ENCODE data around the gene WWOX.

Gene WWOX

DNA sequence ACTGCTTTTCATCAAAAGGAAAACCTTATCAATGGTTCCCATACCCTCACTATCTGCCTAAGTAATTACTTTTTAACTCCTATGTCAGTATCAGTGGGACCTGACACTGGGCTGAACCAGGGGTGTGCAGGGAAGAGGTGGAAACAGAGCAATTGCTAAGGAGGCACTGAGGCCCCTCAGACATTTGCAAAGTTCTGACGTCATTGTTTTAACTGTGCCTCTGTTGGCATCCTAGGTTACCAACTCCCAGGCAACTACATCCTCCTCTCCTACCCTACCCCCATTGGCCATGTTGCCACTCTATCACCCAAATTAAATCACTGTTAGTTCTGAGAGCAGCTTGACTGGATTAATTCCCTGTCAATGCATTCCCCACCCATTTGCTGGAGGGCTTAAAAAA is 8.0 kb upstream of the WWOX start:
- peaks cover 17% of the 10 kb centered on the region for H3K27me3 ChIP-seq (replicated peaks; ENCODE audit: control insufficient read depth, insufficient read depth, low read length)
- peaks cover 3% of the 10 kb centered on the region for H3K9me3 ChIP-seq (ENCODE audit: control insufficient read depth, low read length)
- no peak for DNase-seq (ENCODE audit: low read depth)
- H3K4me3 ChIP-seq (ENCODE audit: low read length), result no peak overlapping the region
- no peaks in the 10 kb centered on the region for H3K4me1 ChIP-seq (ENCODE audit: control insufficient read depth, insufficient read depth, low read length)
- H3K9ac ChIP-seq (ENCODE audit: low read length), result no peak overlapping the region
- H3K36me3 ChIP-seq (ENCODE audit: control insufficient read depth, insufficient read depth, low read length, severe bottlenecking), result no peaks in the 10 kb centered on the region

DNA sequence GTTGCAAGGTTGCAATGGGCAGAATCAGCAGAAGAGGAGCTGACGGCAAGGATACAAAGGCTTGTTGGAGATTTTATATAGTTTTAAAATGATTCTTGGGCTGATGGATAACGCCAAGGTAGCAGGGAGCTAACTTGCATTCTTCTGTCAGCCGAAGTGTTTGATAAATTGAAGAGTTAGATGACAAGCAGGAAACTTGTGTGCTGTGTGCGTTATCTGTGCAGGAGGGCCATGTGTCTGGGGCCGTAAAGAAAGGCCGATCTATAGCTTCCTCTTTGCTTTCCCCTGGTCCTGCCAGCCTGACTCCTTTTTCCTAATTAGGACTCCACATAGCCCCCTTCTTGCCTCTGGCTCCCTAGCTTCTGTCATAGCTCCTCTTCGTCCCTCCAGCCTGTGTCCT is 6.7 kb upstream of the WWOX start:
- Histone ChIP-seq H3K4me1 (ENCODE audit: control insufficient read depth, insufficient read depth, low read length) (no peaks in the 10 kb centered on the region), H3K9me3 (ENCODE audit: control insufficient read depth, low read length) (peaks cover 3% of the 10 kb centered on the region), H3K27me3 (replicated peaks; ENCODE audit: control insufficient read depth, insufficient read depth, low read length) (peaks cover 17% of the 10 kb centered on the region), H3K4me3 (ENCODE audit: low read length) (no peak overlapping the region), H3K9ac (ENCODE audit: low read length) (no peak overlapping the region), H3K36me3 (ENCODE audit: control insufficient read depth, insufficient read depth, low read length, severe bottlenecking) (no peaks in the 10 kb centered on the region)
- DNase-seq (ENCODE audit: low read depth), result no peak

GRCh38 chr16:78094166-78094565 is 5.3 kb upstream of the WWOX start:
- peaks cover 3% of the 10 kb centered on the region for H3K9me3 ChIP-seq (ENCODE audit: control insufficient read depth, low read length)
- no peaks in the 10 kb centered on the region for H3K4me1 ChIP-seq (ENCODE audit: control insufficient read depth, insufficient read depth, low read length)
- peaks cover 17% of the 10 kb centered on the region for H3K27me3 ChIP-seq (replicated peaks; ENCODE audit: control insufficient read depth, insufficient read depth, low read length)
- DNase-seq (ENCODE audit: low read depth), result peak; percentile 5
- H3K36me3 ChIP-seq (ENCODE audit: control insufficient read depth, insufficient read depth, low read length, severe bottlenecking), result no peaks in the 10 kb centered on the region
- H3K9ac ChIP-seq (ENCODE audit: low read length), result no peak overlapping the region
- no peak overlapping the region for H3K4me3 ChIP-seq (ENCODE audit: low read length)

- H3K4me1 ChIP-seq (ENCODE audit: control insufficient read depth, insufficient read depth, low read length), result no peaks in the 10 kb centered on the region
- H3K27me3 ChIP-seq (replicated peaks; ENCODE audit: control insufficient read depth, insufficient read depth, low read length), result peaks cover 17% of the 10 kb centered on the region
- DNase-seq (ENCODE audit: low read depth), result no peak
- no peaks in the 10 kb centered on the region for H3K36me3 ChIP-seq (ENCODE audit: control insufficient read depth, insufficient read depth, low read length, severe bottlenecking)
- H3K9ac ChIP-seq (ENCODE audit: low read length), result no peak overlapping the region
- H3K9me3 ChIP-seq (ENCODE audit: control insufficient read depth, low read length), result peaks cover 3% of the 10 kb centered on the region
- H3K4me3 ChIP-seq (ENCODE audit: low read length), result no peak overlapping the region
These were observed 4.5 kb upstream of the WWOX start for GRCh38 chr16:78094998-78095397.

GRCh38 chr16:78096386-78096785 is 3.1 kb upstream of the WWOX start:
- H3K4me1 ChIP-seq (ENCODE audit: control insufficient read depth, insufficient read depth, low read length), result peaks cover 4% of the 10 kb centered on the region
- peaks cover 3% of the 10 kb centered on the region for H3K9me3 ChIP-seq (ENCODE audit: control insufficient read depth, low read length)
- H3K27me3 ChIP-seq (replicated peaks; ENCODE audit: control insufficient read depth, insufficient read depth, low read length), result peaks cover 17% of the 10 kb centered on the region
- no peaks in the 10 kb centered on the region for H3K36me3 ChIP-seq (ENCODE audit: control insufficient read depth, insufficient read depth, low read length, severe bottlenecking)
- no peak overlapping the region for H3K4me3 ChIP-seq (ENCODE audit: low read length)
- H3K9ac ChIP-seq (ENCODE audit: low read length), result no peak overlapping the region
- no peak for DNase-seq (ENCODE audit: low read depth)

- H3K4me1 ChIP-seq (ENCODE audit: control insufficient read depth, insufficient read depth, low read length), result peaks cover 4% of the 10 kb centered on the region
- no peak overlapping the region for H3K4me3 ChIP-seq (ENCODE audit: low read length)
- H3K27me3 ChIP-seq (replicated peaks; ENCODE audit: control insufficient read depth, insufficient read depth, low read length), result peaks cover 13% of the 10 kb centered on the region
- no peaks in the 10 kb centered on the region for H3K36me3 ChIP-seq (ENCODE audit: control insufficient read depth, insufficient read depth, low read length, severe bottlenecking)
- H3K9ac ChIP-seq (ENCODE audit: low read length), result no peak overlapping the region
- H3K9me3 ChIP-seq (ENCODE audit: control insufficient read depth, low read length), result peaks cover 3% of the 10 kb centered on the region
- DNase-seq (ENCODE audit: low read depth), result no peak
These were observed 1.9 kb upstream of the WWOX start for GRCh38 chr16:78097548-78097947.

GRCh38 chr16:78098087-78098486 is 1.4 kb upstream of the WWOX start:
- H3K36me3 ChIP-seq (ENCODE audit: control insufficient read depth, insufficient read depth, low read length, severe bottlenecking), result no peaks in the 10 kb centered on the region
- peaks cover 9% of the 10 kb centered on the region for H3K27me3 ChIP-seq (replicated peaks; ENCODE audit: control insufficient read depth, insufficient read depth, low read length)
- H3K4me3 ChIP-seq (ENCODE audit: low read length), result no peak overlapping the region
- H3K9ac ChIP-seq (ENCODE audit: low read length), result no peak overlapping the region
- peaks cover 3% of the 10 kb centered on the region for H3K9me3 ChIP-seq (ENCODE audit: control insufficient read depth, low read length)
- peaks cover 4% of the 10 kb centered on the region for H3K4me1 ChIP-seq (ENCODE audit: control insufficient read depth, insufficient read depth, low read length)
- no peak for DNase-seq (ENCODE audit: low read depth)

DNA sequence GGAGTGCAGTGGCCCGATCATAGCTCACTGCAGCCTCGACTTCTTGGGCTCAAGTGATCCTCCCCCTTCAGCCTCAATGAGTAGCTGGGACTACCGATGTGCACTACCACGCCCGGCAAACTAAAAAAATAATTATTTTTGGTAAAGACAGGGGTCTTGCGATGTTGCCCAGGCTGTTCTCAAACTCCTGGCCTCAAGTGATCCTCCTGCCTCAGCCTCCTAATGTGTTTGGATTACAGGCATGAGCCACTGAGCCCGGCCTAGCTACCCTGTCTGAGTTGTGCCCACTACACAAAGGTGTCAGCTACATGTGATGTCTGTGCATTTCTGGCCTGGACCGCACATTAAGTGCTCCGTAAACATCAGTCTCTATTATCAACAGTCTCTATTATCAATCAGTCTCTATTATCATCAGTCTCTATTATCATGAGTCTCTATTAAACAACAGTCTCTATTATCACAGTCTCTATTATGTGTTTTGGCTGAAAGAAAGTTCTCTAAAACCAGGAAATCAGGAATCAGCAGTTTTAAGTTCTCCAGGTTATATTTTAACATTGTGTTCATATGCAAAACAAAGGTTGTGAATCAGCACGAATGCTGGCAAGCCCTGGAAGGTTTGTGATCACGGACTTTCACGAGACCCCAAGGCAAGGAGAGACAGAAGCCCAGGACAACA is 721 bp upstream of the WWOX start:
- Histone ChIP-seq H3K9ac (ENCODE audit: low read length) (peak overlapping the region; percentile 94), H3K4me3 (ENCODE audit: low read length) (peak overlapping the region; percentile 98), H3K4me1 (ENCODE audit: control insufficient read depth, insufficient read depth, low read length) (peaks cover 4% of the 10 kb centered on the region), H3K27me3 (replicated peaks; ENCODE audit: control insufficient read depth, insufficient read depth, low read length) (peaks cover 2% of the 10 kb centered on the region), H3K9me3 (ENCODE audit: control insufficient read depth, low read length) (peaks cover 3% of the 10 kb centered on the region), H3K36me3 (ENCODE audit: control insufficient read depth, insufficient read depth, low read length, severe bottlenecking) (no peaks in the 10 kb centered on the region)
- no peak for DNase-seq (ENCODE audit: low read depth)

- Histone ChIP-seq H3K9ac (ENCODE audit: low read length) (peak overlapping the region; percentile 94), H3K4me1 (ENCODE audit: control insufficient read depth, insufficient read depth, low read length) (peaks cover 4% of the 10 kb centered on the region), H3K9me3 (ENCODE audit: control insufficient read depth, low read length) (peaks cover under 1% of the 10 kb centered on the region), H3K36me3 (ENCODE audit: control insufficient read depth, insufficient read depth, low read length, severe bottlenecking) (no peaks in the 10 kb centered on the region), H3K4me3 (ENCODE audit: low read length) (peak overlapping the region; percentile 98), H3K27me3 (replicated peaks; ENCODE audit: control insufficient read depth, insufficient read depth, low read length) (no peaks in the 10 kb centered on the region)
- DNase-seq (ENCODE audit: low read depth), result no peak
These were observed 636 bp downstream of the WWOX start for GRCh38 chr16:78100112-78100467.

GRCh38 chr16:78102122-78102660 is 2.7 kb downstream of the WWOX start:
- H3K27me3 ChIP-seq (replicated peaks; ENCODE audit: control insufficient read depth, insufficient read depth, low read length), result no peaks in the 10 kb centered on the region
- H3K4me1 ChIP-seq (ENCODE audit: control insufficient read depth, insufficient read depth, low read length), result peaks cover 4% of the 10 kb centered on the region
- H3K9ac ChIP-seq (ENCODE audit: low read length), result no peak overlapping the region
- no peaks in the 10 kb centered on the region for H3K9me3 ChIP-seq (ENCODE audit: control insufficient read depth, low read length)
- no peak overlapping the region for H3K4me3 ChIP-seq (ENCODE audit: low read length)
- no peaks in the 10 kb centered on the region for H3K36me3 ChIP-seq (ENCODE audit: control insufficient read depth, insufficient read depth, low read length, severe bottlenecking)
- DNase-seq (ENCODE audit: low read depth), result no peak

GRCh38 chr16:78102865-78103264 is 3.4 kb downstream of the WWOX start:
- H3K9me3 ChIP-seq (ENCODE audit: control insufficient read depth, low read length), result no peaks in the 10 kb centered on the region
- no peaks in the 10 kb centered on the region for H3K36me3 ChIP-seq (ENCODE audit: control insufficient read depth, insufficient read depth, low read length, severe bottlenecking)
- no peak overlapping the region for H3K4me3 ChIP-seq (ENCODE audit: low read length)
- no peak for DNase-seq (ENCODE audit: low read depth)
- H3K4me1 ChIP-seq (ENCODE audit: control insufficient read depth, insufficient read depth, low read length), result peaks cover 4% of the 10 kb centered on the region
- H3K27me3 ChIP-seq (replicated peaks; ENCODE audit: control insufficient read depth, insufficient read depth, low read length), result no peaks in the 10 kb centered on the region
- no peak overlapping the region for H3K9ac ChIP-seq (ENCODE audit: low read length)

DNA sequence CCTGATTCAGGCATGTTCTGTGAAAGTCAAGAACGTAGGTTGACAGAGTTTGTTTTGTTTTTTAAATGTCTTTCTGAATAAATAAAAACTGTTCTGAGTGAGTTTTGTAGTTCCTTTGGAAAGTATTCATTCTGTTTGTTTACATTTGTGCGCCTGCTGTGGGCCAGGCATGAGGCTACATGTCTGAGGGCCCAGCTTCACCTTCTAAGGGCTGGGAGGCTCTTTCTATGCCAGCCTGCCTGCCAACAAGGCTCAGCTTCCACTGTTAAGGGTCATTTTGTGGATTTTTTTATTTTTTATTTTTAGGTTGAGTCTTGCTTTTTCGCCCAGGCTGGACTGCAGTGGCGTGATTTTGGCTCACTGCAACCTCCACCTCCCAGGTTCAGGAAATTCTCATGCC is 6.1 kb downstream of the WWOX start:
- Histone ChIP-seq H3K4me3 (ENCODE audit: low read length) (no peak overlapping the region), H3K9ac (ENCODE audit: low read length) (no peak overlapping the region), H3K4me1 (ENCODE audit: control insufficient read depth, insufficient read depth, low read length) (no peaks in the 10 kb centered on the region), H3K9me3 (ENCODE audit: control insufficient read depth, low read length) (no peaks in the 10 kb centered on the region), H3K36me3 (ENCODE audit: control insufficient read depth, insufficient read depth, low read length, severe bottlenecking) (no peaks in the 10 kb centered on the region), H3K27me3 (replicated peaks; ENCODE audit: control insufficient read depth, insufficient read depth, low read length) (no peaks in the 10 kb centered on the region)
- no peak for DNase-seq (ENCODE audit: low read depth)
